ENCODE results near the gene EMILIN1.
"Not testable (repeated sequence)": the region's sequence is repeated elsewhere in the genome, so short reads cannot be mapped to it uniquely, and the experiment has no call there.

EMILIN1 gene

GRCh38 chr2:27095745-27096651, 17.6 kb downstream of the EMILIN1 start:
- no peak for FAIRE-seq

- no peak for FAIRE-seq
Measured at GRCh38 chr2:27096748-27097297, 18.4 kb downstream of the EMILIN1 start.

GRCh38 chr2:27097341-27097740, 18.9 kb downstream of the EMILIN1 start:
- no peak for FAIRE-seq

GRCh38 chr2:27099334-27099955, 21.0 kb downstream of the EMILIN1 start:
- FAIRE-seq = no peak

GRCh38 chr2:27100036-27100435, 21.6 kb downstream of the EMILIN1 start:
- no peak for FAIRE-seq

GRCh38 chr2:27102329-27102728, 23.9 kb downstream of the EMILIN1 start:
- FAIRE-seq = no peak

- FAIRE-seq = no peak
Measured at GRCh38 chr2:27105981-27106380, 27.6 kb downstream of the EMILIN1 start.

- FAIRE-seq = no peak
Measured at GRCh38 chr2:27108221-27108620, 29.8 kb downstream of the EMILIN1 start.

- no peak for FAIRE-seq
Measured at GRCh38 chr2:27109083-27109482, 30.7 kb downstream of the EMILIN1 start.

- FAIRE-seq = not testable (repeated sequence)
Measured at GRCh38 chr2:27110603-27111352, 32.4 kb downstream of the EMILIN1 start.

- not testable (repeated sequence) for FAIRE-seq
Measured at GRCh38 chr2:27111392-27112078, 33.1 kb downstream of the EMILIN1 start.

GRCh38 chr2:27115519-27115918, 37.1 kb downstream of the EMILIN1 start:
- FAIRE-seq = no peak

- FAIRE-seq = no peak
Measured at GRCh38 chr2:27117995-27118524, 39.6 kb downstream of the EMILIN1 start.

- FAIRE-seq = no peak
Measured at GRCh38 chr2:27118525-27119329, 40.3 kb downstream of the EMILIN1 start, which contains the start of gene CGREF1. TSS of gene CGREF1 (minus strand) at chr2:27119128. CDS start at chr2:27104366, 14,762 bp downstream.

GRCh38 chr2:27119330-27119670, 40.9 kb downstream of the EMILIN1 start:
- FAIRE-seq = not testable (repeated sequence)

- no peak for FAIRE-seq
Measured at GRCh38 chr2:27121906-27122305, 43.5 kb downstream of the EMILIN1 start.

- FAIRE-seq = no peak
Measured at GRCh38 chr2:27122791-27123190, 44.4 kb downstream of the EMILIN1 start.

- no peak for FAIRE-seq
Measured at GRCh38 chr2:27123302-27124150, 45.1 kb downstream of the EMILIN1 start, which contains the start of gene ABHD1. TSS of gene ABHD1 (plus strand) at chr2:27123815. CDS start at chr2:27123949, 134 bp downstream.

- no peak for FAIRE-seq
Measured at GRCh38 chr2:27125104-27125503, 46.7 kb downstream of the EMILIN1 start.

- FAIRE-seq = no peak
Measured at GRCh38 chr2:27126252-27126710, 47.9 kb downstream of the EMILIN1 start.
